ENCODE data around the gene LPP.
A peak's percentile ranks its signal among the peaks of the same experiment; 100 is the strongest.

The LPP gene

GRCh38 chr3:188584958-188585689 lies 431.2 kb downstream of the LPP start:
- no peak for DNase-seq (ENCODE audit: extremely low read depth, low read depth)
- TF ChIP-seq, protein P1, sequence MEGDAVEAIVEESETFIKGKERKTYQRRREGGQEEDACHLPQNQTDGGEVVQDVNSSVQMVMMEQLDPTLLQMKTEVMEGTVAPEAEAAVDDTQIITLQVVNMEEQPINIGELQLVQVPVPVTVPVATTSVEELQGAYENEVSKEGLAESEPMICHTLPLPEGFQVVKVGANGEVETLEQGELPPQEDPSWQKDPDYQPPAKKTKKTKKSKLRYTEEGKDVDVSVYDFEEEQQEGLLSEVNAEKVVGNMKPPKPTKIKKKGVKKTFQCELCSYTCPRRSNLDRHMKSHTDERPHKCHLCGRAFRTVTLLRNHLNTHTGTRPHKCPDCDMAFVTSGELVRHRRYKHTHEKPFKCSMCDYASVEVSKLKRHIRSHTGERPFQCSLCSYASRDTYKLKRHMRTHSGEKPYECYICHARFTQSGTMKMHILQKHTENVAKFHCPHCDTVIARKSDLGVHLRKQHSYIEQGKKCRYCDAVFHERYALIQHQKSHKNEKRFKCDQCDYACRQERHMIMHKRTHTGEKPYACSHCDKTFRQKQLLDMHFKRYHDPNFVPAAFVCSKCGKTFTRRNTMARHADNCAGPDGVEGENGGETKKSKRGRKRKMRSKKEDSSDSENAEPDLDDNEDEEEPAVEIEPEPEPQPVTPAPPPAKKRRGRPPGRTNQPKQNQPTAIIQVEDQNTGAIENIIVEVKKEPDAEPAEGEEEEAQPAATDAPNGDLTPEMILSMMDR (IDR thresholded peaks at IDR 0.05; ENCODE audit: low read depth, low read length, missing control alignments): no peak
- no peak overlapping the region for H3K4me3 ChIP-seq (replicated peaks; ENCODE audit: low read depth, low read length)

DNA sequence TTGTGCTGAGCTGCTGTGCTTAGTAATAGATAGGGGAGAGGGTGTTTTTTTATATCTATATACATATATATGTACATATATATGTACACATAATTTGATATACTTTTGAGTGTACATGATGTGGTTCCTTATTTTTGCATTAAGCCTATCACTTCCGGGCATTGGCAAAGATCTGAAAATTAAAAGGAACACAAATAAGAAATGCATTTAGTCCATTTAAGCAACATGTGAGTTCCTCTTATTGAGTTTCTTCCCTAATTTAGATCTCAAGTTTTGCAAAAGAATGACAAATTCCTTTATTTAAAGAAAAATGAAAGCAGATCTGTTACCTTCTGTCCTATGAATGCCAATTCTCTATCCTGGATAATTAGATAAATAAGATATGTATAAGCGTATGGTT lies 435.1 kb downstream of the LPP start:
- TF ChIP-seq, protein P1 (IDR thresholded peaks at IDR 0.05; ENCODE audit: low read depth, low read length, missing control alignments): no peak
- DNase-seq (ENCODE audit: extremely low read depth, low read depth): no peak
- H3K4me3 ChIP-seq (replicated peaks; ENCODE audit: low read depth, low read length): no peak overlapping the region

GRCh38 chr3:188589771-188590170 lies 435.8 kb downstream of the LPP start:
- no peak overlapping the region for H3K4me3 ChIP-seq (replicated peaks; ENCODE audit: low read depth, low read length)
- DNase-seq (ENCODE audit: extremely low read depth, low read depth): no peak
- TF ChIP-seq, protein P1 (IDR thresholded peaks at IDR 0.05; ENCODE audit: low read depth, low read length, missing control alignments): no peak

DNA sequence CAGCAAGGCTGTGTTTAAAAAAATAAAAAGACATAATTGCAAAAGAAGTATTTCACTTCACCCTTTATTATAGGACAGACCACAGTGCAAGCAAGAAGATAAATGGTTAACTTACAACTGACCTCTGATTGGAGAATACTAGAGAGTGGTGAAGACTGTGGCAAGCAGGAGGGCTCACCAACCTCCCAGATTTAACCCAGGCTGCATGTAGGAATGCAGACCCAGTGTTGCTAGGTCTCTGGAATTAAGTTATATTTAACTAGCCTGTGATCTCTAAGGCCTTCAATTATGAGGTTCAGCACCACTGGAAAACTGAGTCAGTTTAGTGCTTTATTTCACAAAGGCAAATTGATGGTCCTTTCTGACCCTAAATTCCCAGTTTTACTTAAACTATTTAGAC lies 436.6 kb downstream of the LPP start:
- no peak for DNase-seq (ENCODE audit: extremely low read depth, low read depth)
- no peak overlapping the region for H3K4me3 ChIP-seq (replicated peaks; ENCODE audit: low read depth, low read length)
- TF ChIP-seq, protein P1 (IDR thresholded peaks at IDR 0.05; ENCODE audit: low read depth, low read length, missing control alignments): no peak

- TF ChIP-seq, protein P1 (IDR thresholded peaks at IDR 0.05; ENCODE audit: low read depth, low read length, missing control alignments): no peak
- DNase-seq (ENCODE audit: extremely low read depth, low read depth): peak; percentile 49
- H3K4me3 ChIP-seq (replicated peaks; ENCODE audit: low read depth, low read length): no peak overlapping the region
These were observed 440.2 kb downstream of the LPP start for GRCh38 chr3:188594139-188594538.

GRCh38 chr3:188595890-188596376 lies 442.0 kb downstream of the LPP start:
- TF ChIP-seq, protein P1 (IDR thresholded peaks at IDR 0.05; ENCODE audit: low read depth, low read length, missing control alignments): no peak
- DNase-seq (ENCODE audit: extremely low read depth, low read depth): peak; percentile 57
- H3K4me3 ChIP-seq (replicated peaks; ENCODE audit: low read depth, low read length): no peak overlapping the region
